ENCODE measurements around the gene STOX2.

STOX2 gene

GRCh38 chr4:183905081-183905592, at the start of gene STOX2:
TSS of gene STOX2 (plus strand) at chr4:183905307. CDS start at chr4:183906791, 1,484 bp downstream.
- DNase-seq = no peak

- DNase-seq = no peak
Measured at GRCh38 chr4:183855323-183856190, 49.5 kb upstream of the STOX2 start.

- no peak for DNase-seq
Measured at GRCh38 chr4:183857040-183857439, 48.1 kb upstream of the STOX2 start.

- DNase-seq = no peak
Measured at GRCh38 chr4:183858011-183858615, 47.0 kb upstream of the STOX2 start.

GRCh38 chr4:183860119-183860518, 45.0 kb upstream of the STOX2 start:
- no peak for DNase-seq

GRCh38 chr4:183860731-183861130, 44.4 kb upstream of the STOX2 start:
- DNase-seq = no peak

GRCh38 chr4:183861426-183861825, 43.7 kb upstream of the STOX2 start:
- DNase-seq = no peak

- no peak for DNase-seq
Measured at GRCh38 chr4:183863155-183863825, 41.8 kb upstream of the STOX2 start.

GRCh38 chr4:183867247-183867646, 37.9 kb upstream of the STOX2 start:
- DNase-seq = no peak

GRCh38 chr4:183870997-183871396, 34.1 kb upstream of the STOX2 start:
- DNase-seq = no peak

- DNase-seq = no peak
Measured at GRCh38 chr4:183871581-183871980, 33.5 kb upstream of the STOX2 start.

- DNase-seq = no peak
Measured at GRCh38 chr4:183872531-183872930, 32.6 kb upstream of the STOX2 start.

- no peak for DNase-seq
Measured at GRCh38 chr4:183873409-183874185, 31.5 kb upstream of the STOX2 start.

- DNase-seq = no peak
Measured at GRCh38 chr4:183875251-183875825, 29.8 kb upstream of the STOX2 start.

- DNase-seq = no peak
Measured at GRCh38 chr4:183876268-183876934, 28.7 kb upstream of the STOX2 start.

GRCh38 chr4:183878251-183878970, 26.7 kb upstream of the STOX2 start:
- DNase-seq = no peak

GRCh38 chr4:183885205-183885720, 19.8 kb upstream of the STOX2 start:
- DNase-seq = no peak

GRCh38 chr4:183887351-183887750, 17.8 kb upstream of the STOX2 start:
- DNase-seq = no peak

GRCh38 chr4:183888564-183888963, 16.5 kb upstream of the STOX2 start:
- no peak for DNase-seq

GRCh38 chr4:183889190-183889589, 15.9 kb upstream of the STOX2 start:
- no peak for DNase-seq

- no peak for DNase-seq
Measured at GRCh38 chr4:183897193-183897592, 7.9 kb upstream of the STOX2 start.

Data from activated CD4-positive, alpha-beta T cell treated with anti-CD3 and anti-CD28 coated beads, Interleukin-2, amount 50 U/mL, for 4 hours (primary cell).